ENCODE results near the gene CPVL. TPM values are rescaled to one million over a fixed set of nuclear protein-coding genes. Genes with fewer than 3 reads are reported as not detected.

The CPVL gene
- total and polyA plus RNA-seq, 10 donors, result 18.7 to 259 (median 130) TPM

DNA sequence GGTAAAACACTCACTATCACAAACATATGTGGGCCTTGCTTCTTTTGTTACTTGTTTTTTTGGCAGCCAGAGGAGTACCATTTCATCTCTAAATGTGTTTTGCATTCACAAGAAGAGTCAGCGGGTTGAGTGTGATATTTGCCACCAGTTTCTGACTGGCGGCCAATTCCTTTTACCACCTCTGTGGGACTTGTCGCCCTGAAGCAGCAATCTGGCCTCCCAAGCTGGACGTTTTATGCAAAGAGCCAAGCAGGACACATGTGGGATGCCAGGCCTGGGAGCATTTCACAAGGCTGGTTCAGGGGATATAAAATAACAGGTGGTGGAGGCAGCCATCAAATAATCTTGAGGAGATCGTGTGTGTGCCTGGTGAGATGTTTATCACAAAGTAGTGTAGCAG is 126.4 kb downstream of the CPVL start:
- Histone ChIP-seq H3K36me3 (peaks cover 0 to 8% (median 0%) of the 10 kb centered on the region in 6 donors), H3K4me1 (peaks cover 0 to 5% (median 0%) of the 10 kb centered on the region in 6 donors), H3K27me3 (replicated peaks in 1 of 7) (no peaks in the 10 kb centered on the region), H3K9me3 (peaks cover 4 to 29% (median 24%) of the 10 kb centered on the region in 8 donors), H3K27ac (no peak overlapping the region), H3K4me3 (no peak overlapping the region)
- no peak for DNase-seq
- TF ChIP-seq, protein P1, sequence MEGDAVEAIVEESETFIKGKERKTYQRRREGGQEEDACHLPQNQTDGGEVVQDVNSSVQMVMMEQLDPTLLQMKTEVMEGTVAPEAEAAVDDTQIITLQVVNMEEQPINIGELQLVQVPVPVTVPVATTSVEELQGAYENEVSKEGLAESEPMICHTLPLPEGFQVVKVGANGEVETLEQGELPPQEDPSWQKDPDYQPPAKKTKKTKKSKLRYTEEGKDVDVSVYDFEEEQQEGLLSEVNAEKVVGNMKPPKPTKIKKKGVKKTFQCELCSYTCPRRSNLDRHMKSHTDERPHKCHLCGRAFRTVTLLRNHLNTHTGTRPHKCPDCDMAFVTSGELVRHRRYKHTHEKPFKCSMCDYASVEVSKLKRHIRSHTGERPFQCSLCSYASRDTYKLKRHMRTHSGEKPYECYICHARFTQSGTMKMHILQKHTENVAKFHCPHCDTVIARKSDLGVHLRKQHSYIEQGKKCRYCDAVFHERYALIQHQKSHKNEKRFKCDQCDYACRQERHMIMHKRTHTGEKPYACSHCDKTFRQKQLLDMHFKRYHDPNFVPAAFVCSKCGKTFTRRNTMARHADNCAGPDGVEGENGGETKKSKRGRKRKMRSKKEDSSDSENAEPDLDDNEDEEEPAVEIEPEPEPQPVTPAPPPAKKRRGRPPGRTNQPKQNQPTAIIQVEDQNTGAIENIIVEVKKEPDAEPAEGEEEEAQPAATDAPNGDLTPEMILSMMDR (IDR thresholded peaks at IDR 0.05 in 8 of 11, conservative IDR thresholded peaks at IDR 0.05 in 3 of 11), result no peak
- TF ChIP-seq POLR2A (IDR thresholded peaks at IDR 0.05), result no peak
- no peak for TF ChIP-seq POLR2AphosphoS5 (IDR thresholded peaks at IDR 0.05)
- intact Hi-C loops (cut with DNase I; ENCODE audit: low total_unique reads), result no loop called here
- 85 to 94% (median 90%) methylated on average over 5 of the region's 5 CpGs for WGBS, 5 donors

DNA sequence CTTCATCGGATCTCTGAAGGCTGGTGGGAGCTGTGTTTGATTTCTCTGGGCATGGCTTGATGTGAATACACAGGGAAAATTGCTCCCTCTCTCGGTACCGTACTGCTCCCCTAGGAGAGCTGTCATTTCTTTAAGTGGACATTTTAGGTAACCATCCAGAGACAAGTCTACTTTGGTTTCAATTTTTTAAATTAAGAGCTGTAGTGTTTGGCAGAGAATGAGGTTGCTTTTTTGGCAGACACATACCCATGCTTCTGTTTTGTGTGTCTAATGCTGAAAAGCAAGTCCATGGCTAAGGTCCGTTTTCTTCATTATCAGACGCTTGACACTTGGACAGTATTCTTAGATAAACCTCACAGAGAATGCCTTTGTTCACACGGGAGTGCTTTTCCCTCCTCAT is 127.0 kb downstream of the CPVL start:
- WGBS, 5 donors, result 82 to 90% (median 88%) methylated on average over 6 of the region's 6 CpGs
- H3K27me3 ChIP-seq (replicated peaks in 1 of 7), result no peaks in the 10 kb centered on the region
- peaks cover 3 to 24% (median 18%) of the 10 kb centered on the region in 8 donors for H3K9me3 ChIP-seq
- intact Hi-C loops (cut with DNase I; ENCODE audit: low total_unique reads), result no loop called here
- H3K4me1 ChIP-seq, result peaks cover 0 to 5% (median 0%) of the 10 kb centered on the region in 6 donors
- no peak overlapping the region for H3K27ac ChIP-seq
- TF ChIP-seq POLR2AphosphoS5 (IDR thresholded peaks at IDR 0.05) (no peak), POLR2A (IDR thresholded peaks at IDR 0.05) (no peak)
- TF ChIP-seq, protein P1 (IDR thresholded peaks at IDR 0.05 in 8 of 11, conservative IDR thresholded peaks at IDR 0.05 in 3 of 11), result no peak
- H3K4me3 ChIP-seq, result no peak overlapping the region
- peaks cover 0 to 2% (median 0%) of the 10 kb centered on the region in 6 donors for H3K36me3 ChIP-seq
- no peak for DNase-seq

DNA sequence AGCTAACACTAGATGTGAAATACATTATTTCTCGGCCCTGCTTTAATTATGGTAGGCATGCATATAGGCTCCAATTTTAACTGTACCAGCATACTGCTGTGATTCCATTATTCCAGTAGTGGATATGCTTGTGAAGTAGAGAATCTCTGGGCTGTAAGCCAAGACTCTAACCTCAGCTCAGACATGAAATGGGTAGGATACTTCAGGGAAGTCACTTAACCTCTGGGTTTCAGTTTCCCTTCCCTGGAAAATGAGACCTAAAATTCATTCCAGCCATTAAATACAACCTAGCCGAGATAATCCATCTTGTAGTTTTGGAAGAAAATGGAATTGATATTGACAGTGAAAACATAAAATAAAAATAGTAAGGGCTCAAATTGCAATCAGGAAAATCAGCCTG is 128.6 kb downstream of the CPVL start:
- intact Hi-C loops (cut with DNase I; ENCODE audit: low total_unique reads), result no loop called here
- Histone ChIP-seq H3K27ac (peak overlapping the region in 1 of 8 donors; percentile 14), H3K36me3 (no peaks in the 10 kb centered on the region), H3K4me1 (peaks cover 0 to 5% (median 0%) of the 10 kb centered on the region in 6 donors), H3K9me3 (peaks cover 0 to 9% (median 5%) of the 10 kb centered on the region in 8 donors), H3K4me3 (no peak overlapping the region), H3K27me3 (replicated peaks in 1 of 7) (no peaks in the 10 kb centered on the region)
- whole genome bisulfite sequencing, 5 donors, result 51 to 91% (median 81%) methylated on average over 2 of the region's 2 CpGs
- TF ChIP-seq, protein P1 (IDR thresholded peaks at IDR 0.05 in 8 of 11, conservative IDR thresholded peaks at IDR 0.05 in 3 of 11), result no peak
- TF ChIP-seq POLR2A (IDR thresholded peaks at IDR 0.05) (no peak), POLR2AphosphoS5 (IDR thresholded peaks at IDR 0.05) (no peak)
- DNase-seq, result no peak

DNA sequence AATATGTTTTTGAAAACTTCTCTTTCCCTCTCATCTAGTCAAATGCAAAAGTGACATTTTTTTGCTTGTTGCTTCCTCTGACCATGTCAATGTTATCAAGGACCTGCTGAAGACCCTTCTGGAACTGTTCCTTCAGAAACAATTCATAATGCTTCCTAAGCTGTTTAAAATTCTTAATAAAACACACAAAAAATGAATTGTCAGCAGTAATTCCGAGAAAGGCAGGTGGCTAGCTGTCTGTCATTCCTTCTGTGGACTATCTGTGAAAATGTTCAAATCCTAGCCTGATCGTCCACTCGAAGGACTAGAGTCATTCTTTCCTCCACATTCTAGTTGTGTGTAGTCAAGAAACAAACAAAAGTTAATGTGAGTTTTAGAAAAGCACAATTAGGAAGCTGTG is 131.6 kb downstream of the CPVL start:
- TF ChIP-seq, protein P1 (IDR thresholded peaks at IDR 0.05 in 8 of 11, conservative IDR thresholded peaks at IDR 0.05 in 3 of 11), result no peak
- no peak for TF ChIP-seq POLR2AphosphoS5 (IDR thresholded peaks at IDR 0.05)
- TF ChIP-seq POLR2A (IDR thresholded peaks at IDR 0.05), result no peak
- Histone ChIP-seq H3K4me3 (no peak overlapping the region), H3K4me1 (peaks cover 0 to 13% (median 0%) of the 10 kb centered on the region in 6 donors), H3K27me3 (replicated peaks in 1 of 7) (no peaks in the 10 kb centered on the region), H3K27ac (no peak overlapping the region), H3K36me3 (no peaks in the 10 kb centered on the region), H3K9me3 (no peaks in the 10 kb centered on the region)
- no peak for DNase-seq
- WGBS, 5 donors, result 90 to 97% (median 93%) methylated on average over 3 of the region's 3 CpGs
- intact Hi-C loops (cut with DNase I; ENCODE audit: low total_unique reads), result no loop called here
